K562 (cell line): Measurements from ENCODE around the gene SERTAD2. TPM values are rescaled to one million over a fixed set of nuclear protein-coding genes. Genes with fewer than 3 reads are reported as not detected.

Experiments
- E2F6 ChIP-seq, 2 experiments: IDR thresholded peaks; 2 replicates each; pipeline ENCODE4 v1.6.1; 2011; ENCODE audit warnings: borderline replicate concordance in 1 of 2, control low read depth in 1 of 2, low read depth in 1 of 2, low read length in 1 of 2, mild to moderate bottlenecking in 1 of 2, mixed read lengths in 1 of 2, moderate library complexity in 1 of 2; ENCODE audit not compliant: insufficient read depth in 1 of 2, insufficient read length in 1 of 2, poor library complexity in 1 of 2, severe bottlenecking in 1 of 2; ENCODE audit errors: extremely low read depth in 1 of 2
- NR4A1 ChIP-seq, 2 experiments: fragments of 250-450 bp in 1 of 2; fragments of 450-650 bp in 1 of 2; sonication (Bioruptor Pico) in 1 of 2; IDR thresholded peaks; 2 replicates each; pipeline versions ENCODE4 v1.4.0 to v1.6.1; 2016 to 2020; ENCODE audit warnings: mild to moderate bottlenecking in 2 of 2, missing compliant biosample characterization in 1 of 2, missing genetic modification characterization in 1 of 2, moderate library complexity in 1 of 2
- SRSF3 ChIP-seq: fragments of 200-400 bp; formaldehyde crosslinking; IDR thresholded peaks from 2 replicates; pipeline ENCODE4 v1.6.1; 2016; ENCODE audit warnings: mild to moderate bottlenecking, low read length, moderate library complexity; ENCODE audit not compliant: insufficient read depth
- ZNF280A ChIP-seq: fragments of 450-650 bp; IDR thresholded peaks from 2 replicates; pipeline ENCODE4 v1.6.1; 2018; ENCODE audit warnings: mild to moderate bottlenecking, low read depth; ENCODE audit not compliant: partially characterized antibody
- polyA plus RNA-seq, 8 experiments: library from polyadenylated mRNA; depleted of rRNA in 4 of 8; stranded (reverse) in 5 of 8; unstranded in 3 of 8; fragments of >200 nt; fragmentation: Nextera tagmentation in 2 of 8; fragmentation: Illumina TruSeq in 1 of 8; extraction: Ambion mirVana in 2 of 8; extraction: Trizol in 1 of 8; gene quantifications; 2 replicates each; pipeline versions ENCODE4 v1.2.1 to v1.2.3, GENCODE V29; 2011 to 2014; ENCODE audit warnings: inconsistent platforms in 1 of 8, missing spikeins in 1 of 8
- total RNA-seq, 7 experiments: library from RNA; depleted of rRNA in 6 of 7; stranded (reverse); fragments of >200 nt in 6 of 7; fragmentation: Illumina TruSeq in 2 of 7; extraction: Trizol in 2 of 7; gene quantifications; 2 replicates each; pipeline versions ENCODE4 v1.2.1 to v1.2.3, GENCODE V29; 2011 to 2021; ENCODE audit warnings: low replicate concordance in 1 of 7

Gene SERTAD2
- total and polyA plus RNA-seq, 9 of the 15 experiments (the other 6 are each of a cell fraction or from before 2014, with no cell fraction given) = 3.0 to 12.5 (median 6.1) TPM

GRCh38 chr2:64634345-64635267, 19.1 kb downstream of the SERTAD2 start (continued):
- TF ChIP-seq E2F6 (IDR thresholded peaks at IDR 0.05; ENCODE audit: borderline replicate concordance in 1 of 2, extremely low read depth in 1 of 2, insufficient read depth in 1 of 2, insufficient read length in 1 of 2, low read depth in 1 of 2, low read length in 1 of 2, poor library complexity in 1 of 2, severe bottlenecking in 1 of 2) = no peak
- no peak for TF ChIP-seq SRSF3
- TF ChIP-seq NR4A1 (CRISPR knock-in tag; IDR thresholded peaks at IDR 0.05) = no peak
- TF ChIP-seq NR4A1 (tag; IDR thresholded peaks at IDR 0.05) = no peak
- no peak for TF ChIP-seq ZNF280A
